NK-92 (cell line): ENCODE results near the gene CNDP2.

ENCODE experiments used
- DNase-seq: peaks from one replicate; lab custom pipeline; 2025; ENCODE audit not compliant: unreplicated experiment; lab: John Stamatoyannopoulos, UW

CNDP2 gene

DNA sequence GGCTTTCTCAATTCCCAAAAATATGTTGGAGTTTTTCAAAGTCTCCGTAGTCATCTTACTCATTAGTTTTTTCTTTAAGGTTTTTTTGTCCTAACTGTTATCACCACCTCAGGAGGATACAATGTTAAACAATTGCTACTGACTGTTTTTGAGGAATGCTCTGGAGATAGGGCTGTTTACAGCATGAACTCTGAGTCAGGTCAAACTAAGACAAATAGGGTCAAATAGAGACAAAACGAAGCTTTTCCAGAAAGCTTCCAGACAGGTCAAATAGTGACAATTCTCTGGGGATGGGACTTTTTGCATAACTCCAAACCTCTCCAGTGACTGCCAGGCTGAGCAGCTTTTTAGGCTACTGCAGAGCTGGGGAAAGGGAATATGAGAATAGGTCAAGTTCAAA lies 23.9 kb upstream of the CNDP2 start:
- no peak for DNase-seq

DNA sequence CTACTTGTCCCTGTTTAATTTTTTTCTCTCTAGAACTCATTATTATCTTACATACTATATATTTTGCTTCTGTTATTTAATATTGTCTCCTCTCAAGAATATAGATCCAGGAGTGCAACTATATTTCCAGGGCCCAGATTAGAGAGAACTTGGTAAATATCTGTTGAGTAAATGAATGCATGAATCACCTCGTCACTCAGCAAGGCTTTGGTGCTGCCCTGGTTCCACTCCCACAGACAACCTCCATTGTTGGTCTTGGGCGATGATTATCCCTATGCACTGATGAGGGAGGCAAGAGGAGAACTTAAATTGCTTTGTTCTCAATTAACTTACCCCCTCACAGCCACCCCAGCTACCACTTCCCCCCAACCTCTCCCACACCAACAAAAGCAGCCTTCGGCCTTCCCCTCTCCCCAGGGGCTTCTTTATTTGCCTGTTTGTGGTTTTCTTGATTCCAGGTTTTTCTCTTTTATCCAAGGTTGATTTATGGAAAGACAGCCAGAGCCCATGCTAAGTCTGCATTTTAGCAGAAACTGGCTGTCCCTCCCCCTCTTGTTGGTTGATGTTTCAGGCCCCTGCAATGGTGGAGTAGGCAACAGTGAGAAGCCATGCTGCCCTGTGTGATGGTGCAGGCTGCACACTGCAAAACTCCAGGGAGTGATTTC lies 22.1 kb upstream of the CNDP2 start:
- DNase-seq: no peak

DNA sequence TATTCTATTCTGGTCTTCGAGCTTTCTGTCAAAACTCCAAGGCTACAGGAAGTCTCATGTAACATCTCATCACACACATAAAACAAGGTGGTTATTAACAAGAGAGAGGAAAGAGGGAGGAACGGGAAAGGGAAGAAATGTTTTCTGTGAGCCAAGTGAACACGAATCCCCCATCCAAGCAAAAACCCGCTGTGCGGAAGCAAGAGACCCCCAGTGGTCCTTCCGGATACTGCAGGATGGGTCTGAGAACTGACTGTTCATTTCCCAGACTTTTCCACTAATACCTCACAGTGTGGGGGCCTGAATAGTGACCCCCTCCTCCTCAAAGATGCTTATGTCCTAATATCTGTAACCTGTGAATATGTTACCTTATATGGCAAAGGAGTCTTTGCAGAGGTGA lies 20.0 kb upstream of the CNDP2 start:
- no peak for DNase-seq

DNA sequence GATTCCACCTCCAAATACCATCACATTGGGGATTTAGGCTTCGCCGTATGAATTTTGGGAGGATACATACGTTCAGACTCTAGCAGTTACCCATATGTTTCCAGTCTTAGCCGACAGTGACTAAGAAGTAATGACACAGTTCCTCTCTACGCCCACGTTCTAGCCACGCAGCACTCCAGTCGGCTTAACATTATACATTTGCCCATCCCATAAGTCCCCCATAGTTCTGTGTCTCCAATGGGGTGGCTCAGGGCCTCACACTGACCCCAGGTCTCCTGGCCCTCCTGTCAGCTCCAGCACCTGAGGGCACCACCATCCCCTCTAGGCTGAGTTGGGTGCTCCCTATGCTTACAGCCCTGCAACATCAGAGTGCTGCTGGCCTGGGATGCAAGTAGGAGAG lies 18.4 kb upstream of the CNDP2 start:
- no peak for DNase-seq

DNA sequence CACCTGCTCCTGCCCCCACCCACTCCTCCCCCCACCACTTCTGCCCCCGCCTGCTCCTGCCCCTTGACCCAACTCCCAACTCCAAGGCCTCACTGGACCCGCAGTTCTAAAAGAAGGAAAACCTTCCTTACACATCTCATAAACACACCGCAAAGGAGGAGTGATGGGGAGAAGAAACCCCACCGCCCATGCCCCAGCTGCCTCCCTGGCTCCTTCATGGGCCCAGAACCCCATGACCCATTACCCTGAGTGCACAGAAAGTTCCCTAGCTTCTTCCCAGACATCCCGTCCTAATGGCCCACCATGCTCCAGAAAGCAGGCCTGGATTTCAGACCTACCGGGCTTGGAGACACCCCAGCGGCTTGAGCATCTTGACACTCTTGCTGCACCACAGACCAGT lies 17.8 kb upstream of the CNDP2 start:
- no peak for DNase-seq

DNA sequence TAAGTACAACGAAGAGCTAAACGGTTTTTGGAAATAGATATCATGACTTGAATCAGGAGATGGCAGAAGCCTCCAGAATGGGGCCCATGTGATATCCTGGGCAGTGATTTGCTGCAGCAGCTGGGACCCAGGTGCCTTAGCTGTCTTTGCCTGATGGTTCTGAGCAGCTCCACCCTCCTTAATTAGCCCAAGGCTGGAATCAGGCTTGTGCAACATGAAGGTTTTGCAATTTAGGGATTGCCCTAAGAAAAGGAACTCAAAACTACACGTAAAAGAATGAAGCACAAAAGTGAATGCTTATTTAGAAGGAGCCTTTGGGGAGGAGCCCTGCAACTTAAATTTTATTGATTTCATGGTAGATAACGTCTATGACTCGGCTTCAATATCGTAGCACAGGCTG lies 17.3 kb upstream of the CNDP2 start:
- no peak for DNase-seq

DNA sequence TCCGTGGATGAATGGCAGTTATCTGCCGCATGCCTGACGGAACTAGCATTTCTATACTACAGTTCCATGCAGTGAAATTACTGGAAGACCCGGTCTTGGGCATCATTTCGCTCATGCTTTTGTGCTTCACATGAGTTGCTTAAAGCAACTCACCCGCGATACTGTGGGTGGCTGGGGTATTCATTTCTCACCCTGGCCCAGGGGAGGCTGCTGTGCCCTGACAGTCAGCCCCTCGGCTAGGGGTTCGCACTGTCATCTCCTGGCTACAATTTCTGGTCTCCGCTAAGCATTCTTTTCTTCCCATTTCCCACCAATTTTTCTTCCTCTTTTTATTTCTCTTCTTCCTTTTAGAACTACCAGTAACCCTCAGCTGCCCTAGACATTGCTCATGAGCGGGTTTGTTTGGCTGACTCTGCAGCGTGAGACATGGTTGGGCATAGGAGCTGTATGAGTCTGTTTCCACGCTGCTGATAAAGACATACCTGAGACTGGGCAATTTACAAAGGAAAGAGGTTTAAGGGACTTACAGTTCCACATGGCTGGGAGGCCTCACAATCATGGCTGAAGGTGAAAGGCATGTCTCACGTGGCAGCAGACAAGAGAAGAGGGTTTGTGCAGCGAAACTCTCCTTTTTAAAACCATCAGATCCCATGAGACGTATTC lies 16.5 kb upstream of the CNDP2 start:
- DNase-seq: no peak

DNA sequence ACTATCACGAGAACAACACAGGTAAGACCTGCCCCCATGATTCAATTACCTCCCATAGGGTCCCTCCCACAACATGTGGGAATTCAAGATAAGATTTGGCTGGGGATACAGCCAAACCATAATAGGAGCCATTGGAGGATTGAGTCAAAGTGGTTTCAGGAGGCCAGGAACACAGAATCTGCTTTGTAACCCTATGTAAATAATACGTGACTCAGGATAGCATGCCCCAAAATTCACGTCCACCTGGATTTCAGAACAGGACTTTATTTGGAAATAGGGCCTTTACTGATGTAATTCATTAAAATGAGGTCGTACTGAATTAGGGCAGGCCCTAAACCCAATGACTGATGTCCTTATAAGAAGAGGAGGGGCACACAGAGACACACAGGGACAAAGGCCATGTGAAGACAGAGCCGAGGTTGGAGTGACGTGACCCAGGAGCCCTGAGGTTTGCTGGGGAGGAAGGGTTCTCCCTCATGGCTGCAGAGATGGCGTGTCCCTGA lies 16.0 kb upstream of the CNDP2 start:
- DNase-seq: no peak

DNA sequence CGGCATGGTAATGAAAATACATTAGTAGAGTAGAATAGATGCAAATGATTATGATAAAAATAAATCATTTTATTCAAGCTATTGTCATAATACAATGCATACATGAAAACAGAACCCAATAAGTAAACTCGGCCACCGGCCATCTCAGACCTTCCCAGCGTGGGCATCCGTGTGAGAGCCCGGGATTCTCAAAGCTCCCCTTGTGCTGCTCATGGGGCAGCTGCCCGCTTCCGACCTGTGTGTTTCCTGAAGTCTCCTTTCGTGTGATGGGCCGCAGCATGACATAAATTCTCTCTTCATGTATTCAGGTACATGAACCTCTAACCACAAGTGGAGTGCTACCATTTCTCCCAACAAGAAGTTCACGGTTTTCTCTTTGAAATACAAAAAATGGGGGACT lies 13.5 kb upstream of the CNDP2 start:
- DNase-seq: no peak

DNA sequence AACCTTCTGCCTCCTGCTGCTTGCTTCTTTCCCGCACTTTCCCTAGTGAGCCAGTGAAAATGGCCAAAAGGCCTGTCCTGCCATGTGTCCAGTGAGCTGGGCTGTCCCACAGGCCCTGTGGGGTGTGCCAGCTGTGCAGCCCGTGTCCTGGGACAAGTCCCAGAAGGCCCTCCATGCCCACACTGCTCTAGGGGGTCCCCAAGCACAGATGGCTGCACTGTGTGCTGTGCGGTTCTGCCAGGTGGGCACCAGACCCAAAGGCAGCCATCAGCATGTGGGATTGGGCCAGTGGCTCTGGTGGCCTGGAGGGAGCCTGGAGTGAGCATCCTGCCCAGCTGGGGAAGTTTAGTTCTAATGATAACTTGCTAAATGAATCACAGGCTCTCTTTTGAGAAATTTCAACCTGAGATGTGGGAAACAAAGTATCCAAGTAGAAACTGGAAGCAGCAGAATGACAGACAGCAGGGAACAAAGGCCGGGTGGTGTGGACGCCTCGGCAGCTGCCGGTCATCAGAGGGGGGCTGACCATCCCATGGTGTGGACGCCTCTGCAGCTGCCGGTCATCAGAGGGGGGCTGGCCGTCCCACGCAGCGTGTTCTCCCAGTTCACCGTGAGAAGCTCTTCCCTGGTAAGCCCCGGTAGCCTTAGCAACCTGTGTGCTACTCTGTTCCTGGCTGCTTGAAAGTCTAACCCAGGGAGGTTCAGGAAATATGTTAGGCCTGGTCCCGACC lies 9.9 kb upstream of the CNDP2 start:
- no peak for DNase-seq

DNA sequence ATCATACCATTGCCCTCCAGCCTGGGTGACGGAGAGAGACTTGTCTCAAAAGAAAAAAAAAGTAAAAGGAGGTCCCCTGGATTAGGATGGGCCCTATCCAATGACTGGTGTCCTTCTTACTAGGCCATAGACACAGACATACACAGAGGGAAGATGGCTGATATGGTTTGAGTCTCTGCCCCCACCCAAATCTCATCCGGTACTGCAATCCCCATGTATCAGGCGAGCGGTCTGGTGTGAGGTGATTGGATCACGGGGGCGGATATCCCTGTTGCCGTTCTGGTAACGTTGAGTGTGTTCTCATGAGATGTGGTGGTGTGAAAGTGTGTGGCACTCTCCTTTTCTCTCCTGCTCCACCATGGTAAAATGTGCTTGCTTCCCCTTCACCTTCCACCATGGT lies 7.8 kb upstream of the CNDP2 start:
- DNase-seq: no peak

DNA sequence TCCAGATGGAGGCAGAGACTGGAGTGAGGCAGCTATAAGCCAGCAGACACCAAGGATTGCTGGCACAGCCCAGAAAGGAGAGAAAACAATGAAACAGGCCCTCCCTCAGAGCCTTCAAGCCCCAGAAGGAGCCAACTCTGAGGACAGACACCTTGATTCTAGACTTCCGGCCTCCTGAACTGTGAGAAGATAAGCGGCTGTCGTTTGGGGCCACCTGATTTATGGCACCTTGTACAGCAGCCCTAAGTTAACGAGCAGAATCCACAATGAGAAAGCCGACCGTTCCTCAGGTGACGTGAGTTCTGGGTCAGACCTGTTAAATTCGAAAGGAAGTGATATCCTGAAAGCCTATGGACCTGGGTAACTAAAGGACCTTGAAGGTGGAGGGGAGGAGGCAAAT lies 7.3 kb upstream of the CNDP2 start:
- no peak for DNase-seq

DNA sequence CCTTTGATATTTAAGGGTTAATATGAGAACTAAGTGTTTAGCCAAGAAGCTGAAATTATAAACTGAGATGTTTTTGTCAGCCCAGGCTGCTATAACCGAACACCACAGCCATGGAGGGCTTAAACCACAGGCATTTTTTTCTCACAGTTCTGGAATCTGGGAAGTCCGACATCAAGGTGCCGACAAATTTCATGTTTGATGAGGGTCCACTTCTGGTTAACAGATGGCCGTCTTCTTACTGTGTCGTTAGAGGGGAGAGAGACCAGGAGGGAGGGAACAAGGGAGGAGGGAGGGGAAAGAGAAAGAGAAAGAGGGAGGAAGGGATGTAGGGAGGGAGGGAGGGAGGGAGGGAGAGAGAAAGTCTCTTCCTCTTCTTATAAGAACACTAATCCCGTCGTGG lies 6.5 kb upstream of the CNDP2 start:
- DNase-seq: no peak

DNA sequence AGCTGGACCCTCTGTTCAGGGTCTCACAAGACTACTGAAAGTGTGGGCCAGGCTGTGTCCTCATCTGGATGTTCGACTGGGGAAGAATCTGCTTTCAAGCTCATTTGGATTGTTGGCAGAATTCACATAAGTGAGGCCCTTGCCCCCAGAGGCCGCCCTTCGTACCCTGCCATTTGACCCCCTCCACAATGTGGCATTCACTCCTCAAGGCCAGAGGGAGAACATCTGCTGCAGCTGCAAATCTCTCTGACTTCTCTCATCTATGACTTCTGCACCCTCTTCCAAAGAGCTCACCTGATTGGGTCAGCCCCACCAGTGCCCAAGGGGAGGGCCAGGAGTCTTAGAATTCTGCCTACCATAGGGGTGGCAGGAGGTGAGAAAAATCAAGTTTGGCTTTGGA lies 3.9 kb upstream of the CNDP2 start:
- no peak for DNase-seq

DNA sequence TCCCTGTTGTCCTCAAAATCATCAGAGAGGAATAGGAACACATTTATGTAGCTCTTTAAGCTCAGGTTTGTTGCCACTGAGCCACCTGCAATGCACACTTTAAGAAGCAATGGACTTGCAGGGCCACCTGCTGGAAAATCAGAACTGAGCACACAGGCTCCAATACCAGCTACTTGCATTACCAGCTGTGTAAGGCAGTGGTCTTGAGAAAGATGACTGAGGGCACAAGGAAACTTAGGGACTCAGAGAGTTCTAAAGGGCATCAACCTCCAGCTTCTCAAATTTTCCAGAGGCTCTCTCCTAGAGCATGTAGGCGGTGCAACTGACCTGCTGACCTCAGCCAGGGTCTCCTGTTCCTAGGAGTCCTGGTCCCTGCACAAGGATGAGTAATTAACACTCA lies 2.5 kb upstream of the CNDP2 start:
- no peak for DNase-seq

DNA sequence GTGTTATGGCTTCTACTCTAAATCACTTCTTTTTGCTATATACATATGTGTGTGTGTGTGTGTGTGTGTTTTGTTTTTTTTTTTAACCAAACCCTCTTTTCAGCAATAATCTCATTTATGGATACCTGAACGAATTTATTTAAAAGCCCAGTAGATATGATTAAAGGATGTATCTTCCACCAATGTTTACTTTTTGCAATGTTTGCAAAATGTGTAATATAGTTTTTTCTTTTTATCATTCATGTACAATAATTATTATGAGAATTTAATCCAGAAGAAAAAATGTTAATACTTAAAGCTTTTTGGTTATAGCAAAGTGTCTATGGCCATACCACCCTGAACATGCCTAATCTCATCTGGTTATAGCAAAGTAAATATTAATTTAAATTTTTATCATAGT lies 1.6 kb upstream of the CNDP2 start:
- no peak for DNase-seq

DNA sequence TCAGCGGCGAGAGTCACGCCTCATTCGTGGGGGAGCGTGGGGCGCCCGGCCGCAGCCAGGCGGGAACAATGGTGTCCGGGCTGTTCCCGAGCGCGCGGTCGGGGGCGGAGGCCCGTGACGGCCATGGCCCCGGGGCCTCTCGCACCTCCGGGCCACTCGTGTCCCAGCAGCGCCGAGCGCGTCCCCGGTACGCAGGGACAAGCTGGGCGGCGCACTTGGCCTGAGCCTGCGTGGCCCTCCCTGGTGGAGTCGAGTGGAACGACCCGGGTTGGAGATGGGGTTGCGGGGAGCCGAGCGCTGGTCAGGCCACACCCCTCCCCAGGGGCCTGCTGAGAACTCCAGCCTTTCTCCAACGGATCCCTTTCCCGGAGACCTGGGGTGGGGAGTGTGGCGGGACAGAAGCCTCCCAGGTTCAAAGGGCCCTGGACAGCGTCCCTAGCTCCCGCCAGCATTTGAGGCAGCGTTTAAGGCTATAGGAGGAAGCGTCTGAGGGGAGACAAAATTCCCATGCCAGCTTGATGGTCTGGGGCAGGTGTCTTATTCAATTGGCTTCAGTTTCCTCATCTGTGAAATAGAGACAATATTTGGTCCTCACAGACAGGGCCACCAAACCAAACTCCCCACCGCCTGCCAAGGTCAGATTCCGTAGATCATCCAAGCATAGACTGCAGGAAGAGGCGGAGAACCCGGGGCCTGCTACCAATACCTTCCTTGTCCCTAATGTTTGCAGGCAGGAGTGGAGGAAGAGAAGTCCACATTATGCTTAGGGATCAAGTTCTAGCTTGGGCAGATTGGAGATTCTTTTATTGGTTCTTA lies 553 bp downstream of the CNDP2 start:
- no peak for DNase-seq

DNA sequence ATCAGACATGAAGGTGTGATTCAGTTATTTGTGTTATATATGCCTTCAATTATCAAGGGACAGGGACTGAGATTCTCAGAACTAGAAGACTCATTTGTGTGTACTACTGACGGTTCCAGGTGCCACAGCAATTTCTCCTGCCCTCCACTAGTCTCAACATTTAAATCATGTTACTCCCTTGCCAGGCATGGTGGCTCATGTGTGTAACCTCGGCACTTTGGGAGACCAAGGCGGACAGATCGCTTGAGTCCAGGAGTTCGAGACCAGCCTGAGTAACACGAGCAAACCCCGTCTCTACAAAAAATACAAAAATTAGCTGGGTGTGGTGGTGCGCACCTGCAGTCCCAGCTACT lies 1.1 kb downstream of the CNDP2 start:
- DNase-seq: no peak

DNA sequence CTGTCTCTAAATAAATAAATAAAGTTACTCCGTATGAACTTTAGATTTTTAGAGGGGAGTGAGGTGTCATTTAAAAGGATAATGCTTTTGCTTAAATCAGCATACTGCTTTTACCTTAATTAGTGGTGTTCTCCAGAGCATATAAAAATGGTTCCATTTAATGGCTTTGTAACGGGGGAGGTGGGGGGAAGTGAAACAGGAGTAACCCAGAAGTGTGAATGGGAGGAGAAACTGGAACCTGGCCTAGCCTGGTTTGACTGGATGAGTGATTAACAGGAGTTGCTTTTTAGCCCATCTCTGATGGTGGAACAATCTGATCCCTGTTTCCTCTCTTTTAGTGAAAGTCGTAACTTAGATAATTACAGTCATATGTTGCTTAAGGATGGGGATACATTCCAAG lies 1.6 kb downstream of the CNDP2 start:
- DNase-seq: no peak

DNA sequence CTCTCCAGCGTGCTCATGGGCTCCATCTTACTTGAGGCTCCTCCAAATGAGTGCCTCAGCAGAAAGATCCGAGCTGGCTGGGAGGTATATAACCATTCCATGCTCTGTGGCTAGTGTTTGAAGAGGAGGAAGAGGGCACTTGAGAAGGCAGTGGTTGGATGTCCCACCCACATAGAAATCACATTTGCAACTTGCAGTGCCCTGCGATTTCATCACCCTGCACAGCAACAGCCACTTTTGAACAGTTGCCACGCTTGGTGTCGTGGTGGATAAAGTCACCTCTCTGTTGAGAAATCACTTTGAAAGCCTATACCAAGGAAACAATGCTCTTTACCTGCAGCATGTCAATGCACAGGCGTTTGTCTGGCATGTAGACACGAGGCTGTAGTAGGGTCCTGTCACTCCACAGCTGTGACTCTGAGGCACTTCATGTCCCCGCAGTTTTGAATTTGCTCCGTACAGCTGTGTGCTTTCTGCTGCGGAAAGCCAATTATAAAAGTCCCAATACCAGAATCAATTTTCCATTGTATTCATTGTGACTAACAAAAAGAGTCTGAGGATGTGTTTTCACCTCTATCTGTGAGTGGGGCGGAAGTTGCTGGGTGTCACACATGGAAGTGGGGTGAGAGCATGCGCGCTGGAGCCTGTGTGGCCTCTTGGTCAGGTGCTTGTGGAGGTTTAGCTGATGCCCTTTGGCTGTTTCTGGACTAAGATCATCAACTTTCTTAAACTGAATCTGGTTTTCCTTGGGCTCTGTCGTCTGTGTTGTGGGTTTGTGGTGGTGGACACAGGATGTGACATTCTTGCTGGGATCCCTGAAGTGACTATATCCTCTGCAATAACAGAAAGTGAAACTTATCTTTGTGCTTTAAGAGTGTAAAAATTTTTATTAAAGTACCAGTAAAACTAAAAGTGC lies 2.8 kb downstream of the CNDP2 start:
- DNase-seq: no peak

DNA sequence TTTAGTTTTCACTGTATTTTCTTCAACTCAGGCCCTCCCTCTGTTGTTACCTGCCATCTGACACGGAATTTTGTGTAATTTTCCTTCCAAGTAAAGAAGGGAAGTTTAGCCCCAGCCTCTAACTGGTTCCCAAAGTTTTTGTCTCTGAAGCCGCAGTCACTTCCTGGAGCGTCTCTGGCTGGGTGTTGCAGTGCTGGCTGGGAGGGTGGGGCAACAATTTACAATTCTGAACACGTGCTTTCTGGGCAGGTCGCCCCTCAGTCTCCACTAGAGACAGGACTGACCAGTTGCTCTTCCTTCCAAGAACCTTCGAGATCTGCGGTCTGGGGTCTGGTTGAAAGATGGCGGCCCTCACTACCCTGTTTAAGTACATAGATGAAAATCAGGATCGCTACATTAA lies 3.5 kb downstream of the CNDP2 start:
- DNase-seq: no peak
